HG02759 (cell line): Measurements from ENCODE around the gene GTF2H1.
A peak's percentile ranks its signal among the peaks of the same experiment; 100 is the strongest.

Experiments used
- ATAC-seq: cut with Tn5 transposase; IDR thresholded peaks from one replicate; pipeline ENCODE4 v1.9.1; 2021; ENCODE audit warnings: mild to moderate bottlenecking, moderate library complexity; ENCODE audit not compliant: unreplicated experiment

Gene GTF2H1

GRCh38 chr11:18321969-18322711, at the start of gene GTF2H1, which contains the start of gene HPS5:
TSS of gene GTF2H1 (plus strand) at chr11:18322567. CDS start at chr11:18333075, 10,508 bp downstream.
TSS of gene HPS5 (minus strand) at chr11:18322140. CDS start at chr11:18317858, 4,282 bp downstream.
- ATAC-seq: peak; percentile 87

DNA sequence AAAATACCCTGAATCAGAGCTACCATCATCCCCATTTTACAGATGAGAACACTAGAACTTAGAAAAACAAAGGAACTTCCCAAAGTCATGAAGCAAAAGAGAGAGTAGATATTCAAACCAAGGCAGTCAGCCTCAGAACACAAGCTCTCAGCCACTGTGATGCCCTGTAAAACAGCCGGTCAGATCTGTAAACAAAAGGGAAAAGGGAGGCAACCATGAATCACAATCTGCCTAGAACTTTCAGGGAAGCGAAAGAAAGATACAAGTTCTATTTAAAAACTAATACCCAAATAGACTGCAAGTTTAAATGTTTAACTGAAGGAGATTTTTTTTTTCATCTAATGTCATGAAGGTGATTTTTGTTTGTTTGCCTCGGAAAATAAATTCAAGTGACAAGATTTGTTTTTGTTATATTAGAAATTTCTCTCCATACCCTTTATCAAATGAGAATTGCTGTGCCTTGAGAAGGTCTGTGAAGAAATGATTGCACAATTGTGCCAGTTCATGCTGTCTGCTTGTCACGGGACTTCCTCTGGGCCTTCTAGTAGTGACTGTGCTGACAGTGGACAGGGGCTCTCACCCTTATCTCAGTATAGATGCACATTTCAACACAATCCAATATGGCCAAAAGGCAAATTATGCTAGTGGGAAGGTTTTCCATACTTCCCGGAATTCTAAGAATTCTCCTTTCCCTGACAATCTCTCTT, 44.6 kb upstream of the GTF2H1 start:
- no peak for ATAC-seq

DNA sequence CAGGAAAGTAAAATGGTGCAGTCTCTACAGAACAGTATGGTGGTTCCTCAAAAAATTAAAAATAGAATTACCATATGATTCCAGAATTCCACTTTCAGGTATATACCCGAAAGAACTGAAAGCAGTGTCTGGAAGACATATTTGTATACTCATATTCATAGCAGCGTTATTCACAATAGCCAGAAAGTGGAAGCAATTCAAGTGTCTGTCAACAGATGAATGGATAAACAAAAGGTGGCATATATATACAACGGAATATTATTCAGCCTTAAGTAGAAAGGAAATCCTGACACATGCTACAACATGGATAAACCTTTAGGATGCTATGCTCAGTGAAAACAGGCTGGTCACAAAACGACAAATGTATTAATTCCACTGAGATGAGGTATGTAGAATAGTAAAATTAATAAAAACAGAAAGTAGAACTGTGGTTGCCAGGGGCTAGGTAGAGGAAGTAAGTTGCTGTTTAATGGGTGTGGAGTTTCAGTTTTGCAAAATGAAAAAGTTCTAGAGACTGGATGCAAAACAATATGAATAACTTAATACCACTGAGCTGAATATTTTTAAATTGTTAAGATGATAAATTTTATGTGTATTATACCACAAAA, 41.8 kb upstream of the GTF2H1 start:
- peak; percentile 82 for ATAC-seq

- no peak for ATAC-seq
Observed at GRCh38 chr11:18282626-18283025, 39.7 kb upstream of the GTF2H1 start.

GRCh38 chr11:18285841-18286240, 36.5 kb upstream of the GTF2H1 start:
- ATAC-seq: no peak

DNA sequence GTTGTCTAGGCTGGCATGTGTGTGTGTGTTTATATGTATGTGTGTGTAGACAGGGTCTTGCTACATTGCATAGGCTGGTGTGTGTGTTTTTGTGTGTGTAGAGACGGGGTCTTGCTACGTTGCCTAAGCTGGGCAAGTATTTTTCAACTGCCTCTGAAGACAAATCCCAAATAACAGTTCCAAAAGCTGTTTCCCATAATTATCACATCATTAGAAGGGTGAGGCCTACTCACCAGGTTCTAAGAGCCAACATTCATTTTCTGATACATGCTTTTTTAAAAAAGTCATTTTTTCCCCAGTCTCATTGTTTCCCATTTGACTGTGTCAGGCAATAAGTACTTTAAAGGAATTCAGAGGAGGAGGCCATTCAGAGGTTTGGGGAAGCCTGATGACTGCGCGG, 33.5 kb upstream of the GTF2H1 start:
- ATAC-seq: no peak

GRCh38 chr11:18294862-18295261, 27.5 kb upstream of the GTF2H1 start:
- no peak for ATAC-seq

- ATAC-seq: no peak
Observed at GRCh38 chr11:18295316-18295715, 27.1 kb upstream of the GTF2H1 start.

DNA sequence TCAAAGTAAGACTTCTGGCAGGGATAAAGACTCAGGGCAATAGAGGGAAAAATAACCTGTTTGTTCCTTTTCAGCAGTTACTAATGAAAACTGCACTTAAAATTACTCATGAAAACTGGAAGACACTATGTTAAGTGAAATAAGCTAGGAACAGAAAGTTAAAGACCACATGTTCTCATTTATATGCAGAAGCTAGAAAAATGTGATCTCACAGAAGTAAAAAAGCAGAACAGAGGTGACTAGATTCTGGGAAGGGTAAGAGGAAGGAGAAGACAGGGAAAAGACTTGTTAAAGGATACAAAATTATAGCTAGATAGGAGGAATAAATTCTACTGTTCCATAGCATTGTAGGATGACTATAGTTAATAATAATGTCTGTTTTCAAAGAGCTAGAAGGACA, 22.6 kb upstream of the GTF2H1 start:
- no peak for ATAC-seq

GRCh38 chr11:18304745-18305144, 17.6 kb upstream of the GTF2H1 start:
- ATAC-seq: no peak

DNA sequence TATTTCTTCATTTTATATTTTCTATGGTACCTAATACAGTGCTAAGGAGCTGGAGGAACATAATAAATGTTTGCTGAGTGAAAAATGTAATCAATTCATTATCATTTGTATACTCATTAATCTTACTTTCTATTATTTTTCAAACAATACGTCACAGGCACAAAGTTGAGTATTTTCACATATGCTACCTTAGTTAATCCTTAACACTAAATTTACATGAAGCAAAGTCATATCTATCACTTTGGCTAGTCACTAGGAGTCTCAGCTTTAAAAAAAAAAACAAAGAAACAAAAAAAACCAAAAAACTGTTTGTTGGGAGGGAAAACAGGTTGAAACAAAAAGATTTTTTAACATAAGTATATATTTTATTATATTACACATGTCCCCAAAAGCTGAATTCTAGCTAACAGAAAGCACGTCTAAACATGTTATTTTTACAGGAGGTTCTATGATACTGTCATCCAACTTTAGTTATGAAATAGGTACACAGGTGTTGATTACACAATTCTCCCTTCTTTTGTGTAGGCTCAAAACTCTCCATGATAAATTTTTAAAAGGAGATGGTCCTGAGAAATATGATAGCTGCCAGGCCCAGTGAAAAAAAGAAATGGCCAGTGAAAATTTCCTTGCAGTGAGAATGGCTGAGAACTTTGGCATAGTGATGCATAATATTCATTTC, 14.8 kb upstream of the GTF2H1 start:
- ATAC-seq: no peak

DNA sequence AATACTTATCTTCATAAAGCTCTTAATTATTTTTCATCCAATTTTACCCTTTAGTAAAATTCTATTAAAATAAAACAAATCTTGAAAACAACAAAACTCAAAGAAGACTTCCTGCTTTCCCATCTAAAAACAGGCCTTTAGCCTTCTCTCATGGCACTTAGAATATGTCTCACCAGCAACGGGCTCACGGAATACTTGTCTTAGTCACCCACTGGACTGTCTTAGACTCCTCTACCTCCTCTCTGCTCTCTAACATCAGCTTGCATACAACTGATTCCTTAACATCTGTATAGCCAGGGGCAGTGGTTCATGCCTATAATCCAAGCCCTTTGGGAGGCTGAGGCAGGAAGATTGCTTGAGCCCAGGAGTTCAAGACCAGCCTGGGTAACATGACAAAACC, 14.1 kb upstream of the GTF2H1 start:
- no peak for ATAC-seq

DNA sequence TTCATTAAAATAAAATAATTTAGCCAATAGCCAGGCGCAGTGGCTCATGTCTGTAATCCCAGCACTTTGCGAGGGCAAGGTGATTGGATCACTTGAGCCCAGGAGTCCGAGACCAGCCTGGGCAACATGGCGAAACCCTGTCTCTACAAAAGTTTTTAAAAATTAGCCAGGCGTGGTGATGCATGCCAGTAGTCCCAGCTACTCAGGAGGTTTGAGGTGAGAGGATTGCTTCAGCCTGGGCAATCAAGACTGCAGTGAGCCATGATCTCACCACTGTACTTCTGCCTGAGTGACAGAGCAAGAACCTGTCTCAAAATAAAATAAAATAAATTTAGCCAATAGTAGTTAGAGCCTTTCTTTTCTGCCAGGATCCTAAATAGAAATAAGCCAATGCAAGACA, 12.7 kb upstream of the GTF2H1 start:
- no peak for ATAC-seq

DNA sequence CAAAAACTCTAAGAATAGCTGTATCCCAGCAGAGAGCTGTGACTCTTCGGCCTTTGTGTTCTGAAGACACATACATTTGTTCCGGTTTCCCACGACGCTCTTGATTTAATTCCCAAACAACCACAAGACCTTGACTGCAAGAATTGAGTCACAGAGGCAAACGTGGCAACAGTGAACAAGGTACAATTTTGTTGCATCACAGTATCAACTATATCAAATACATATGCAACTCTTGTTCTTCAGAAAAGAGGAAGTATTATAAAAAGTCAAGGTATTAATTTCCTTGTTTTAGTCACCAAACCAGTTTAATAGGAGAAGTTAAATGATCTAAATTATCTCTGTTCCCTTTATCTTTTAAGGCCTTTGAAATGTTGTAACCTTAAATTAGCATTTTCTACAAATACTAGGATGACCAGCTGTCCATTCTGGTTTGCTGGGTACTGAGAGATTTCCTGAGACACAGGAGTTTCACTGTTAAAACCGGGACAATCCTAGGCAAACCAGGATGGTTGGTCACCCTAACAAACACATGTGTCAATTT, 11.5 kb upstream of the GTF2H1 start:
- peak; percentile 60 for ATAC-seq

DNA sequence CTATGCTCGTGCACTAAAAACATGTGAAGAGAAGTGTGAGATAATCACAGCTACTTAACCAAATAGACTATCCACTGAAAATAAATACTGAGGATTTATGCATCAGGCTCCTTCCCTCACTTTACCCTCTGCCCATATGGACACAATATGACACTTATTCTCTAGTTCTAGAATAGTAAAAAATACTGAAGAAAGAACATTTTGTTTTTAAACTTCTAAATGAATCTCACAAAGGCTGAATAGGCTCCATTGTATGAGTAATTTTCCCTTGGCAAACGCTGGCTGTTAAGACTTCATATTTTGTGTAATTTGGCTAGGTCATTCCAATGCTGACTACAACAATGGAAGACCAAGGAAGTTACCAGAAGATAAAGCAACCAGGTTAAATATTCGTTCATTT, 10.4 kb upstream of the GTF2H1 start:
- ATAC-seq: no peak

DNA sequence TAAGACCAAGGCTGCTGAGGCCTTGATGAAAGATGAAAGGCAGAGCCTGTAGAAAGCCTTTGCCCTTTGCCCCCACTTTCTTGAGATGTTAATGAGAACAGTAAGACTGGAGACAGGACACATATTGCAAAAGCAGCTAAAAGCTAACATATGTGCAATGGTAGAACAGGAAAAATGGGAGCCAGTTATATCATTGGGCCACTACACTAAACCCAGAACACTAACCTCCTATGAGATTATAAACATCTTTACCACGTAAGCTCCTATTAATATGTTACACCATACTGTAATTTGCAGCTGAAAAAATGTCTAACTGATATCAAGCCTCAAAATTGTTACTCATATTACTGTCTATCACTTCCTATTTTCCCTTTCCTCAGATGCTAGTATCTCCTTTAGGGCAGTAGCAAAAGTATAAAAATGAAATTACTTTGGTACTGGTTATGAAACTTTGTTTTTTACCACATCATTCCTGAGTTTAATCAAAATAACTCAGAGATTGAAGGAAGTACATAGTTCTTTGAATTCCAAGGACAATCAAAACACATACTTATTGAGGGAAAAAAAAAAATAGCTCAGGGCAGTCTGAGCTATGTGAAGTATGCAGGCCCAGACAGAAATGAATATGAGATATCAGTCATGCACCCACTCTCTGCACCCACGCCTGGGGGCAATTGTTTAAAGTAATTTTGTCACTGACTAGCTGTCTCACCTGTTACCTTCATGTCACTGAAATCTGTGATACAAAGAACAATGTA, 9.5 kb upstream of the GTF2H1 start:
- ATAC-seq: no peak

DNA sequence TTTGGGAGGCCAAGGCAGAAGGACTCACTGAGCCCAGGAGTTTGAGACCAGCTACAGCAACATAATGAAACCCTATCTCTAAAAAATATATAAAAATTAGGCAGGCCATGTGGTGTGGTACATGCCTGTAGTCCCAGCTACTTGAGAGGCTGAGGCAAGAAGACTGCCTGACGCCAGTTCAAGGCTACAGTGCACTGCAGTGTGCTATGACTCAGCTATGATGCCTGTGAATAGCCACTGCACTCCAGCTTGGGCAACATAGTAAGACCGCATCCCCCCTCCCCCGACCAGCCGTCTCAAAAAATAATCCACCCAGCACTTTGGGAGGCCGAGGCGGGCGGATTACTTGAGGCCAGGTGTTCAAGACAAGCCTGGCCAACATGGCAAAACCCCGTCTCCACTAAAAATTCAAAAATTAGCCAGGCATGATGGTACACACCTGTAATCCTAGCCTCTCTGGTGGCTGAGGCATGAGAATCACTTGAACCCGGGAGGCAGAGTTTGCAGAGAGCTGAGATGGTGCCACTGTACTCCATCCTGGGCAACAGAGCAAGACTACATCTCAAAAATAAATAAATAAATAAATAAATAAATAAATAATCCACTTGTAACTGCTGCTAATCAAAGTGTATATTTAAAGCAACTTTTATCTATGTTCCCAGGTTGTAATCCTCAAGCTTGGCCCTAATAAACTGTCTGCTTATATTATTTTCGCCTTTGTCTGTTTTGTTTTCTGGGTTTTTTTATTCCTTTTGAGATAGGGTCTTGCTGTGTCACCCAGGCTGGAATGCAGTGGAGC, 8.2 kb upstream of the GTF2H1 start:
- no peak for ATAC-seq

GRCh38 chr11:18314784-18315523, 7.4 kb upstream of the GTF2H1 start:
- ATAC-seq: no peak

DNA sequence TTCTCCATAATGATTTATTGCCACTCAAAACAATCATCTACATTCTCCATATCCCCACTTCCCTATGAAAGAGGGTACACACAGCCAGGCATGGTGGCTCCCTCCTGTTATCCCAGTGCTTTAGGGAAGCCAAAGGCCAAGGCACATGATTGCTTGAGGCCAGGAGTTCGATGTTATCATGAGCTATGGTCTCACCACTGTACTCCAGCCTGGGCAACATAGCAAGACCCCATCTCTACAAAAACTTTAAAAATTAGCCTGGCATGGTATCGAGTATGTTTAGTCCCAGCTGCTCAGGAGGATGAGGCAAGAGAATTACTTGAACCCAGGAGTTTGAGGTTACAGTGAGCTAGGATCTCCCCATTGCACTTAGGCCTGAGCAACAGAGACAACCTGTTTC, 6.5 kb upstream of the GTF2H1 start:
- no peak for ATAC-seq
